Epithelial cell of esophagus (primary cell): ENCODE results near the gene NCBP3.

Experiments used
- DNase-seq: peaks from one replicate; pipeline ENCODE4 v3.0.0; 2010; ENCODE audit warnings: low read depth
- H3K4me3 ChIP-seq: 2 replicates; pipeline ENCODE4 v1.5.1; 2011; ENCODE audit warnings: mild to moderate bottlenecking, low read length, control low read depth
- CTCF ChIP-seq: IDR thresholded peaks from 2 replicates; pipeline ENCODE4 v1.5.1; 2011; ENCODE audit warnings: low read depth, mild to moderate bottlenecking, low read length, control low read depth, inconsistent platforms; ENCODE audit not compliant: insufficient read depth; ENCODE audit errors: missing control alignments

NCBP3 gene

GRCh38 chr17:3880983-3881382 is 34.9 kb upstream of the NCBP3 start:
- DNase-seq = no peak
- no peak for TF ChIP-seq CTCF
- no peak overlapping the region for H3K4me3 ChIP-seq

GRCh38 chr17:3879591-3880417 is 33.8 kb upstream of the NCBP3 start:
- no peak for DNase-seq
- H3K4me3 ChIP-seq = no peak overlapping the region
- no peak for TF ChIP-seq CTCF

DNA sequence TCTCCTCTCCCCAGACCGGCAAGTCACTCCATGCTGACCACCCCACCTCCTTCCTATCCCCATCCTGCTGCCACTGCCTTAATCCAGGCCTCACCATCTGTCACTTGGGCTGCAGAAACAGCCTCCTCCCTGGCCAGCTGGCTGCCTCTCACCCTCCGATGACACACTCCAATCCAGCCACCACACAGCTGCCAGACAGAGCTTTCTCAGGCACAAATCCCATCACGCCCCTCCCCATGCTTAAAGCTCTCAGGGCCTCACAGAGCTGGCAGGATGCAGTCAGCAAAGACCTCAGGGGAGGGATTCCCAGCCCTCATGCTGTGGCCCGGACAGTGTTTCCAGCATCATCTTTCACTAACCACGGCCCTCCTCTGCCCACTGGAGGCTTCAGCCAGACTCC is 33.1 kb upstream of the NCBP3 start:
- no peak overlapping the region for H3K4me3 ChIP-seq
- TF ChIP-seq CTCF = no peak
- DNase-seq = no peak

DNA sequence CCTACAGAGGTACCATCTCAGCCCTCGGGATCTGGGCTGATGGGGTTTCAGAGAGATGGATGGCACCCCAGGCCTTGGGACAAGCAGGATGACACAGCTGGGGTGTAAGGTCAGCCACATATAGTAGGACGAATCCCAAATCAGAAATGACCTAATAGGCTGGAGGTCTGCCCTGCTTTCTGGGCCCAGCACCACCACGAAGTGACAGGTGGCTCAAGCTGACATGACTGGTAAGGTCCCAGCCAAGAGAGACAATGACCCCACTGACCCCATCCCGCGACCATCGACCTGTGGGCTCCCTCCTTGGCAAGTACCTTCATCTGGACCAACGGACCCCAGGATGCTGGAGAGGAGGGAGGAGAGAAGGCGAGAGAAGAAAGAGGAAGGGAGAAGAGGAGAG is 31.2 kb upstream of the NCBP3 start:
- DNase-seq = no peak
- H3K4me3 ChIP-seq = no peak overlapping the region
- TF ChIP-seq CTCF = no peak

DNA sequence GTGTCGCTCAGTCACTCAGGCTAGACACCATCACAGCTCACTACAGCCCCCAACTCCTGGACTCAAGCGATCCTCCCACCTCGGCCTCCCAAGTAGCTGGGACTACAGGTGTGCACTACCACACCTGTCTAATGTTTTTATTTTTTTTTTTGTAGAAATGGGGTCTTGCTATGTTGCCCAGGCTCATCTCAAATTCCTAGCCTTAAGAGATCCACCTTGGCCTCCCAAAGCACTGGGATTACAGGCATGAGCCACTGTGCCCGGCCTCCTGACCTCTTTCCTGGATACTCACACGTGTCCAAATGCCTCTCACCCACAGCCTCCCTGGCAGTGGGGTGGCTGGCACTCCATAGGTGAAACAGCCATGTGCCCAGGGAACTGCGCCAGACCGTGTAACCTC is 29.3 kb upstream of the NCBP3 start:
- no peak for TF ChIP-seq CTCF
- DNase-seq = no peak
- H3K4me3 ChIP-seq = no peak overlapping the region

GRCh38 chr17:3873862-3874261 is 27.8 kb upstream of the NCBP3 start:
- no peak for DNase-seq
- H3K4me3 ChIP-seq = no peak overlapping the region
- TF ChIP-seq CTCF = no peak

GRCh38 chr17:3870871-3871306 is 24.8 kb upstream of the NCBP3 start:
- no peak overlapping the region for H3K4me3 ChIP-seq
- DNase-seq = no peak
- TF ChIP-seq CTCF = no peak
